CD14-positive monocyte (primary cell): ENCODE results near the gene BRINP3. TPM values are rescaled to one million over a fixed set of nuclear protein-coding genes. Genes with fewer than 3 reads are reported as not detected.

ENCODE experiments used
- DNase-seq, 3 donors: peaks; one replicate each; pipeline ENCODE4 v3.0.0-alpha.2; 2011 to 2022
- H2AFZ ChIP-seq: 2 replicates; pipeline ENCODE4 v1.6.0; 2012; ENCODE audit warnings: mild to moderate bottlenecking, low read depth, low read length, inconsistent platforms; ENCODE audit not compliant: insufficient read depth, poor library complexity, severe bottlenecking
- H3K27ac ChIP-seq, 2 donors: 1 replicate in 1 of 2; 2 replicates in 1 of 2; pipeline ENCODE4 v1.5.1; 2012 to 2013; ENCODE audit warnings: low read length in 2 of 2, control low read depth in 1 of 2, inconsistent platforms in 1 of 2, low read depth in 1 of 2, mild to moderate bottlenecking in 1 of 2
- H3K27me3 ChIP-seq, 2 donors: one replicate each; pipeline versions ENCODE4 v1.6.0 to v1.6.1; 2011 to 2013; ENCODE audit warnings: low read length in 2 of 2; ENCODE audit not compliant: control insufficient read depth in 2 of 2, insufficient read depth in 2 of 2
- H3K36me3 ChIP-seq, 2 donors: replicated peaks in 1 of 2; 1 replicate in 1 of 2; 2 replicates in 1 of 2; pipeline versions ENCODE4 v1.5.1 to v1.6.1; 2012 to 2013; ENCODE audit warnings: low read length in 2 of 2, control low read depth in 1 of 2, inconsistent platforms in 1 of 2, mild to moderate bottlenecking in 1 of 2; ENCODE audit not compliant: insufficient read depth in 2 of 2, control insufficient read depth in 1 of 2
- H3K4me1 ChIP-seq, 2 donors: 1 replicate in 1 of 2; 2 replicates in 1 of 2; pipeline versions ENCODE4 v1.5.1 to v1.6.1; 2012 to 2013; ENCODE audit warnings: low read length in 2 of 2, control low read depth in 1 of 2, inconsistent platforms in 1 of 2, mild to moderate bottlenecking in 1 of 2, moderate library complexity in 1 of 2; ENCODE audit not compliant: insufficient read depth in 2 of 2, control insufficient read depth in 1 of 2
- H3K4me2 ChIP-seq: replicated peaks from 2 replicates; pipeline ENCODE3; 2012; ENCODE audit warnings: low read length, moderate library complexity, mild to moderate bottlenecking; ENCODE audit not compliant: poor library complexity, severe bottlenecking; ENCODE audit errors: extremely low read depth
- H3K4me3 ChIP-seq, 3 experiments: fragments of 200-600 bp in 1 of 3; sonication (generic) in 1 of 3; replicated peaks in 1 of 3; 1 replicate in 2 of 3; 2 replicates in 1 of 3; pipeline ENCODE4 v1.5.1; 2011 to 2013; ENCODE audit warnings: low read length in 3 of 3, mild to moderate bottlenecking in 3 of 3, control low read depth in 2 of 3, low read depth in 2 of 3, inconsistent platforms in 1 of 3, moderate library complexity in 1 of 3
- H3K79me2 ChIP-seq: 2 replicates; pipeline ENCODE4 v1.6.0; 2012; ENCODE audit warnings: mild to moderate bottlenecking, control low read depth, inconsistent platforms, low read length, moderate library complexity; ENCODE audit not compliant: insufficient read depth
- H3K9ac ChIP-seq: 2 replicates; pipeline ENCODE4 v1.6.0; 2017; ENCODE audit warnings: low read length, mild to moderate bottlenecking; ENCODE audit not compliant: insufficient read depth, poor library complexity, severe bottlenecking
- H3K9me3 ChIP-seq, 2 donors: replicated peaks in 1 of 2; 1 replicate in 1 of 2; 2 replicates in 1 of 2; pipeline versions ENCODE4 v1.5.1 to v1.6.1; 2012 to 2013; ENCODE audit warnings: low read length in 2 of 2, control low read depth in 1 of 2; ENCODE audit not compliant: control insufficient read depth in 1 of 2, insufficient read depth in 1 of 2
- H4K20me1 ChIP-seq: 2 replicates; pipeline ENCODE4 v1.6.0; 2012; ENCODE audit warnings: mild to moderate bottlenecking, low read length, control low read depth, moderate library complexity; ENCODE audit not compliant: insufficient read depth
- H3K27ac Mint-ChIP-seq, 7 donors: one replicate each; pipeline ENCODE4 v1.8.0; 2020; ENCODE audit warnings: mild to moderate bottlenecking in 7 of 7, mixed read lengths in 7 of 7, moderate library complexity in 6 of 7, inconsistent platforms in 2 of 7
- H3K27me3 Mint-ChIP-seq, 3 donors: one replicate each; pipeline ENCODE4 v1.8.0; 2021 to 2022; ENCODE audit warnings: low read depth in 3 of 3, mild to moderate bottlenecking in 3 of 3, mixed read lengths in 3 of 3, moderate library complexity in 3 of 3, inconsistent platforms in 1 of 3
- H3K36me3 Mint-ChIP-seq, 2 donors: one replicate each; pipeline ENCODE4 v1.8.0; 2020; ENCODE audit warnings: mixed read lengths in 2 of 2, inconsistent platforms in 1 of 2, mild to moderate bottlenecking in 1 of 2
- H3K4me1 Mint-ChIP-seq: one replicate; pipeline ENCODE4 v1.8.0; 2020; ENCODE audit warnings: mild to moderate bottlenecking, mixed read lengths
- H3K4me3 Mint-ChIP-seq, 2 donors: one replicate each; pipeline ENCODE4 v1.8.0; 2020; ENCODE audit warnings: mild to moderate bottlenecking in 2 of 2, mixed read lengths in 2 of 2, moderate library complexity in 1 of 2
- H3K9me3 Mint-ChIP-seq, 7 donors: one replicate each; pipeline ENCODE4 v1.8.0; 2020 to 2022; ENCODE audit warnings: mixed read lengths in 7 of 7, mild to moderate bottlenecking in 6 of 7, moderate library complexity in 6 of 7, inconsistent platforms in 2 of 7
- CTCF ChIP-seq: fragments of 200-600 bp; IDR thresholded peaks from one replicate; pipeline ENCODE4 v1.8.0; 2022; ENCODE audit warnings: antibody characterized with exemption, mild to moderate bottlenecking
- WGBS: methylation state at CpG from one replicate; pipeline ENCODE4 v1.1.5; 2013; ENCODE audit warnings: missing lambda C conversion rate; ENCODE audit not compliant: insufficient coverage; 5-methylcytosine and 5-hydroxymethylcytosine counted together
- intact Hi-C, 2 donors: fragments of 100-400 bp; cut with micrococcal nuclease; formaldehyde crosslinking; loops; one replicate each; pipeline versions ENCODE4 v1.15.0 to v1.15.1; 2023
- polyA plus RNA-seq, 3 donors: library from polyadenylated mRNA; depleted of rRNA in 1 of 3; unstranded in 2 of 3; stranded (reverse) in 1 of 3; fragments of 300-500 nt in 2 of 3; fragments of >200 nt in 1 of 3; fragmentation: Illumina TruSeq in 2 of 3; gene quantifications; 1 replicate in 2 of 3; 2 replicates in 1 of 3; pipeline ENCODE4 v1.2.3, GENCODE V29; 2012 to 2021

BRINP3 gene
- polyA plus RNA-seq, 3 donors, result not detected

- Mint-ChIP-seq H3K36me3 (no peaks in the 10 kb centered on the region), H3K27me3 (no peaks in the 10 kb centered on the region), H3K4me3 (no peak overlapping the region), H3K9me3 (no peaks in the 10 kb centered on the region), H3K27ac (no peak overlapping the region), H3K4me1 (no peaks in the 10 kb centered on the region)
- H3K79me2 ChIP-seq, result no peaks in the 10 kb centered on the region
- no peak for DNase-seq
- no peaks in the 10 kb centered on the region for H3K27me3 ChIP-seq
- no peaks in the 10 kb centered on the region for H3K36me3 ChIP-seq
- H3K27ac ChIP-seq, result no peak overlapping the region
- H4K20me1 ChIP-seq, result no peaks in the 10 kb centered on the region
- H3K9me3 ChIP-seq, result no peaks in the 10 kb centered on the region
- no peak for TF ChIP-seq CTCF
- 84% methylated on average over 2 of the region's 3 CpGs for WGBS
- no peak overlapping the region for H3K4me2 ChIP-seq
- intact Hi-C loops, result no loop called here
- H3K4me3 ChIP-seq, result no peak overlapping the region
- H2AFZ ChIP-seq, result no peak overlapping the region
- H3K9ac ChIP-seq, result no peak overlapping the region
- no peaks in the 10 kb centered on the region for H3K4me1 ChIP-seq
Observed at GRCh38 chr1:190353538-190354101, 124.0 kb downstream of the BRINP3 start.

- no peak for TF ChIP-seq CTCF
- intact Hi-C loops, result no loop called here
- H2AFZ ChIP-seq, result no peak overlapping the region
Observed at GRCh38 chr1:190344454-190344853, 133.2 kb downstream of the BRINP3 start.

More at GRCh38 chr1:190344454-190344853, 133.2 kb downstream of the BRINP3 start:
- Histone ChIP-seq H3K9ac (no peak overlapping the region), H3K4me3 (no peak overlapping the region), H3K9me3 (no peaks in the 10 kb centered on the region), H3K36me3 (no peaks in the 10 kb centered on the region), H4K20me1 (no peaks in the 10 kb centered on the region), H3K27me3 (no peaks in the 10 kb centered on the region), H3K4me1 (no peaks in the 10 kb centered on the region), H3K79me2 (no peaks in the 10 kb centered on the region), H3K4me2 (no peak overlapping the region), H3K27ac (no peak overlapping the region)
- Mint-ChIP-seq H3K4me3 (no peak overlapping the region), H3K27ac (no peak overlapping the region), H3K9me3 (no peaks in the 10 kb centered on the region), H3K4me1 (no peaks in the 10 kb centered on the region), H3K36me3 (no peaks in the 10 kb centered on the region), H3K27me3 (no peaks in the 10 kb centered on the region)
- DNase-seq, result no peak
